Measurements from ENCODE around the gene SFRP2.

The SFRP2 gene

DNA sequence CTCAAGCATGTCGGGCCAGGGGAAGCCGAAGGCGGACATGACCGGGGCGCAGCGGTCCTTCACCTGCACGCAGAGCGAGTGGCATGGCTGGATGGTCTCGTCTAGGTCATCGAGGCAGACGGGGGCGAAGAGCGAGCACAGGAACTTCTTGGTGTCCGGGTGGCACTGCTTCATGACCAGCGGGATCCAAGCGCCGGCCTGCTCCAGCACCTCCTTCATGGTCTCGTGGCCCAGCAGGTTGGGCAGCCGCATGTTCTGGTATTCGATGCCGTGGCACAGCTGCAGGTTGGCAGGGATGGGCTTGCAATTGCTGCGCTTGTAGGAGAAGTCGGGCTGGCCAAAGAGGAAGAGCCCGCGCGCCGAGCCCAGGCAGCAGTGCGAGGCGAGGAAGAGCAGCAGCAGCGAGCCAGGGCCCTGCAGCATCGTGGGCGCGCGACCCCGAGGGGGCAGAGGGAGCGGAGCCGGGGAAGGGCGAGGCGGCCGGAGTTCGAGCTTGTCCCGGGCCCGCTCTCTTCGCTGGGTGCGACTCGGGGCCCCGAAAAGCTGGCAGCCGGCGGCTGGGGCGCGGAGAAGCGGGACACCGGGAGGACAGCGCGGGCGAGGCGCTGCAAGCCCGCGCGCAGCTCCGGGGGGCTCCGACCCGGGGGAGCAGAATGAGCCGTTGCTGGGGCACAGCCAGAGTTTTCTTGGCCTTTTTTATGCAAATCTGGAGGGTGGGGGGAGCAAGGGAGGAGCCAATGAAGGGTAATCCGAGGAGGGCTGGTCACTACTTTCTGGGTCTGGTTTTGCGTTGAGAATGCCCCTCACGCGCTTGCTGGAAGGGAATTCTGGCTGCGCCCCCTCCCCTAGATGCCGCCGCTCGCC lies at the start of gene SFRP2:
Gene SFRP2, minus strand, starts transcription at position 671 of the 864 bp plus-strand sequence. Its CDS starts 248 bp downstream, at position 423.
- no peak for DNase-seq

DNA sequence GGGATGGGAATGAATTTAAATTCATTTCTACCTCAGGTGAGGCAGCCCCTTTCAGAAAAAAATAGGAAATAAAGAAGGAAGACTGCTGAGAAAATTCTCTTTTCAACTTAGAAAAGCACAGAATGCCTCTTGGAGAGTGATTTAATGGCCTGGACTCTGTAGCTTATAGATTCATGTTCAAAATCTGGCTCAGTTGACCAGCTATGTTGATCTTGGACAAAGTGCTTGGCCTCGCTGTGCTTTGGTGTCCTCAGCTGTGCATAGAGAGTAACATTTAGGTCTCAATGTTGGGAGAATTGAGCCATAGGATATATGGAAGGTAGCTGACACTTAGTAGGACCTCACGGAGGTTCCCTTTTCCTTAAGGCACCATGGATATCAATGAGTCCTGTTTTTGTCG lies 49.7 kb upstream of the SFRP2 start:
- no peak for DNase-seq

DNA sequence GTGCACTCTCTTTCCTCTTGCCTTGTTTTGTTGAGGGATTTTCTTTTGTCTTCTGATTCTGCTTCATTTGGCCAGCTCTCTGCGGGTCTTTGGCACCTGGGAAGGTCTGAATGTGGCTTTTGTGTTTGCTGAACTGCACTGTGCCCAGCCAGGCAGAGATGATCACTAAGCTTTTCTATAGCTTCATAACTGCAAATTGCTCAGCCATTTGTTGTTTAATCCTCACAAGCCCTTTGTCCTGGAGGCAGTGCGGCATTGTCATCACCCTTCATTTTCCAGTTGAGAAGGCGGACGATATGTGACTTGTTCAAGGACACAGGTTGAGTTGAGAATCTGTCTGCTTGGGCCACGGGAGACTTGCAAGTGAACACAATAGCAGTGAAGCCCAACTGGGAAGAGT lies 46.0 kb upstream of the SFRP2 start:
- DNase-seq: no peak

DNA sequence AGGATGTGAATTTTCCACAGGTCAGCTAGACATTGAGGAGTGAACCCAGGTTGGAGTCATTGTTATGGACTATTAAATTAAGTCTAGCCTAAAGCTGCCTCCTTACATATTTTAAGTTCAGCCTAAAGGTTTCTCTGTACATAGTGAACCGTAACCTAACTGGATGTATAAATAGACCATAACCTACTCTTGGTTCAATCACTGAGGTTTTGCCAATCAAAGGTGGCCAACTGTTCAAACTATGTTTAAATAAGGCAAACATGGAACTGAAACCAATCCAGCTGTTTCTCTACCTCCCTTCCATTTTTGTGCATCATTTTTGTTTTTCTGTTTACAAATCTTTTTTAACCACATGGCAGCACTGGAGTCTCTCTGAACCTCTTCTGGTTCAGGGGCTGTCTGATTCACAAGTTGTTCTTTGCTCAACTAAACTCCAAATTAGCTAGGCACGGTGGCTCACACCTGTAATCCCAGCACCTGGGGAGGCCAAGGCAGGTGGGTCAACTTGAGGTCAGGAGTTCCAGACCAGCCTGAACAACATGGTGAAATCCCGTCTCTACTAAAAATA lies 43.9 kb upstream of the SFRP2 start:
- no peak for DNase-seq

GRCh38 chr4:153832054-153832453 lies 43.2 kb upstream of the SFRP2 start:
- DNase-seq: no peak

DNA sequence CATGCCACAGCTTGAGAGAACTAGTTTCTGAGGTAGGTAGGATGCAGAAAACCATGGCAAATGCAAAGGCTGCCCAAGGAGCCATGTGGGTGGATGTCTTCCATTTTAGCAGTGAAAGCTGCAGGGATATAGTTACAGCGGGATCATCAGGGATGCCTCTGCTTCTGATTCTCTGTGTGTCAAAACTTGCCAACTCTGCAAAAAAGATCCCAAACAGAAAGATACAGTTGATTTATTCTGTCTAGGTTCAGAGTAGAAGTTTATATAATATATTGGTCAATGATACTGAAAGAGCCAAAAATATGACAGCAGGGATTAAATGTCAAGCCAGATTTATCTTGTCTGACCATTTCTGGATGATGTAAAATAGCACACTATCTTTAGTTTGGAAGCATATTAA lies 42.4 kb upstream of the SFRP2 start:
- DNase-seq: no peak

DNA sequence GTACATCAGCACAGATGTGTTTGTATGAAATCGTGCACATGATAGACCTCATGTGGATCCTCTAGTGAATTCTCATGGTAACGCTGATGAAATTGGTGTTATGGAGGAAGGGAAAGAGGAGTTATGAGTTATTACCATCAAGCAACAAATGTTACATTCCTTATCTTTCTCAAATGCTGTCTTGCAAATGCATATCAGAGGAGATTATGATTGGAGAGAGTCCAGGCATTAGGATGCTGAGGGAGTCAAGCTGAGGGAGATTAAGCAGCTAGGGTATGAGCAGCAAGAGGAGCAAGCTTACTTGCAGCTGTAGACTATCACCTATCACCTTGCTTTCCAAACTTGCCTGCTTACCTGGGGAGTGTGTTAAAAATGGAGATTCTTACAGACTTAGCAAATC lies 36.8 kb upstream of the SFRP2 start:
- no peak for DNase-seq

DNA sequence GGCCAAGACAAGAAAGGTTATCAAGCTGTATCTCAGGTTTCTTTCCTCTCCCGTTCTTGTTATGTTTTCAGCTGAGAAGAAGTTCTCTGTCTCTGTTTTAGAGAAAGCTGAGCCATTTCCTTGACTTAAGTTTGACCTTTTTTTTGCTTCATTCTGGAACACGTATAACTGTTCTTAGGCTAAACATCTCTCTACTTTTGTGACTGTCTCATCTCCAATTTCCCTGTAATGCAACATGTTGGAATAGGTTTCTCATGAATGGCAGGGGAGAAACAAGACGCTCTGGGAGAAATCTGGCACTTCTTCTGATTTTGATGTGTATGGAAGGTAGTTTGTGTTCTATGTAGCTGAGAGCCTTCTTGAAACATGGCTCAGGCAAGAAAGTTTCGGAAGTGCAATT lies 36.2 kb upstream of the SFRP2 start:
- no peak for DNase-seq

- DNase-seq: no peak
Observed at GRCh38 chr4:153824501-153824900, 35.6 kb upstream of the SFRP2 start.

GRCh38 chr4:153823483-153823882 lies 34.6 kb upstream of the SFRP2 start:
- no peak for DNase-seq

- DNase-seq: no peak
Observed at GRCh38 chr4:153822316-153822715, 33.4 kb upstream of the SFRP2 start.

- DNase-seq: no peak
Observed at GRCh38 chr4:153817466-153817865, 28.6 kb upstream of the SFRP2 start.

GRCh38 chr4:153816542-153816941 lies 27.7 kb upstream of the SFRP2 start:
- no peak for DNase-seq

GRCh38 chr4:153814789-153815188 lies 25.9 kb upstream of the SFRP2 start:
- no peak for DNase-seq

DNA sequence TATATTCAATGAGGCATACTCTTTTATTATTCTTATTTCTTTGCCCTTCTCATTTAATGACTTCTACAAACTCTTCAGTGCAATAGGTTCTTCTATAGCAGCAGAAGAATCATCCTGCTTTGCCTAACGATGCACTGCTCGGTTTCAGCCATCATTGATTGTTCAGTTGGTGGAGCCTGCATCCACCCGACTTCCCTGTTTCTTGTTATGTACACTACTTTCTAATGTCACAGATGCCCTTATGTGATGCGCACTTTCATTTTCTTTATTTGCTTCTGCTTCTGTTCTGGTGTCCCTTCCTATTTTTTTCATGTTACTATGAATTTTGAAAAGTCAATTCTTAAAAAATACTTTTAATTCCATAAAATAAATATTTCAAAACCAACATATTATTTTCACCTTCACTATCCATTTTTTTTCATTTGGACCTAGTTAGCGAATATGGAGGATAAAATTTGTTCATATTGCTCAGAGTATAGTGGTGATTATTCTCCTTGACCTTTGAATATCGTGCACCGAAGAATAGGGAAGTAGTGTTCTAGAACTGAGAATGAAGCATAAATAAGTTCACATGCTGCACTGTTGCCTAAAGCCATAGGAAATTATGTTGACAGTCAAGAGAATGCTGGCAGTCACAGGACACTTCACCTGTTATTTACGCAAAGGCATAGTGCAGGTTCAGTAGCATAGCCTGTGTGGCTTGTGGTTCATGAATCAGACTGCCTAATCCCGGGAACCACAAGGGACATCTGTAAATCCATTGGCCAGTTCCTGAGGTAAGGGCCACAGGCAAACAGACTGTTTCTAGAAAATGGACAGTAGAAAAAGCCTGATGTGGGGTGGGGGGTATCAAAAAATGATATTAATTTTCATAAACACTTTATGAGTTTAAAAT lies 21.3 kb upstream of the SFRP2 start:
- DNase-seq: no peak

- DNase-seq: no peak
Observed at GRCh38 chr4:153809307-153809706, 20.4 kb upstream of the SFRP2 start.

DNA sequence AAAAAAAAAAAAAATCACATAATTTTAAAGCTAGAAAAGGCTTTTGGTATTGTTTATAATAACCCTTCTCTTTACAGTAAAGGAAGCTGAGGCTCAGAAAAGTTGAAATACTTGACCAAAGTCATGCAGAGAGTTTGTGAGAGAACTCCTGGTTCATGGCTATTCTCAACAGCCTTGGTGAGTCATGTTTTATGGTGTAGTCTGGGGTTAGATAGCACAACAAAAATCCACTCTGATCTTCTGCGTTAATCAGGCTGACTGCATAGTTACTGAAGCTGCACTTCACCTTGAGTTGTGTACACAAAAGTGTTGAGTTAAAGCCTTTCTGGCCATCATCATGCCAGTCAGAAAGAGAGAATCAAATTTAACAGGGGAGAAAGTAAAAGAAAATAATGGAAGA lies 19.3 kb upstream of the SFRP2 start:
- no peak for DNase-seq

DNA sequence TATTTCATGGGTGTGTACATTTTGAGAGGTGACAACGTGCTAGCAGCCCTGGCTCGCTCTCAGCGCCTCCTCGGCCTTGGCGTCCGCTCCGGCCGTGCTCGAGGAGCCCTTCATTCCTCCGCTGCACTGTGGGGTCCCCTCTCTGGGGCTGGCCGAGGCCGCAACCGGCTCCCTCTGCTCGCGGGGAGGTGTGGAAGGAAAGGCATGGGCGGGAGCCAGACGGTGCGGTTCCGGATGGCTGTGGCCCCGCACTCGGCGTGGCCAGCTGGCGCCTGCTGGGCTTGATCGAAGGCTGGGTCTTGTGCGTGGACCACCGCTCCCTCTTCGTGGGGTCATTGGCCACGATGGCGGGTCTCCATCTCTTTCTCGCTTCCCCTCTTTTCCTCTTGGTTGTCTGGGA lies 17.2 kb upstream of the SFRP2 start:
- DNase-seq: no peak

- DNase-seq: no peak
Observed at GRCh38 chr4:153804722-153805121, 15.8 kb upstream of the SFRP2 start.

- no peak for DNase-seq
Observed at GRCh38 chr4:153799694-153800074, 10.8 kb upstream of the SFRP2 start.

- DNase-seq: no peak
Observed at GRCh38 chr4:153798901-153799693, 10.2 kb upstream of the SFRP2 start.

DNA sequence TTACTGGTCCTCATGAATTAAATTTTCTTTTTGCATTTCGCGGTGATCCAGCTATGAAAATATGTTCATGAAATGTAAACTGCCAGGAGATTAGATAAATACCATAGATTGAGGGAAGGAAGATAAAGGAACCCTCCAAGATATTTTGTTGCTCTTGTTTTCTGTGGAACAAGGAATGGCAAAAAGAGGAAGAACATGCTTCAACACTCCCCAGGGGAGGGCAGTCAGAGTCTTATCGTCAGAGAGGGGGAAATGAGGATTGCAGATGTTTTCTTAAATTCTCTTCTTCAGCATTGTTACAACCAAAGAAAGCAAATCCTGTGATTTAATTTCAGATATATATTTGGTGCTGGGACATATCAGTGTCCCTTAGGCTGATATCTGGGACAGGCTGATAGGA lies 9.5 kb upstream of the SFRP2 start:
- no peak for DNase-seq

DNA sequence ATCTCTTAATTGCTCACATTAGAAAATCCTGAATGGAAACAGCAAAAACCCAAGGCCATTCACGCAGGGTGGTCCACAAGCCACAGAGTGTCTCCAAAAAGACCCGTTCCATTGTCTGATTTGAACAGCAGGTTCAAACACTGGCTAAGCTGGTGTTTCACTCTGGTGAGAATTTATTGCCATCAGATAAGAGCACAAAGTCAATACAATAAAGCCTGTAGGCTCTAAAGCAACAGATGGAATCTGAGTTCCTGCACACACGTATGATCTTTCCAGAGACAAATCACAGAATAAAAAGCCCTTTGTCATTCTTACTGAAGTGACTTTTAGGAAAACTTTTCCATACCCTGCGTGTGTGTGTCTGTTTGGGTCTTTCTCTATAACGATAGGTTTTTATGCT lies 5.1 kb upstream of the SFRP2 start:
- no peak for DNase-seq

Measured in stimulated activated CD4-positive, alpha-beta T cell treated with anti-CD3 and anti-CD28 coated beads, Interleukin-4, amount 100 ng/mL, for 1 hour (primary cell).